Stimulated activated CD8-positive, alpha-beta memory T cell treated with anti-CD3 and anti-CD28 coated beads, Interleukin-12 subunit alpha, Interleukin-12 subunit beta, amount 100 ng/mL, for 4 hours (primary cell): ENCODE measurements around the gene TCF7L2.

Experiments
- DNase-seq: peaks from one replicate; pipeline ENCODE4 v3.0.0-alpha.2; 2020; ENCODE audit warnings: low read depth

TCF7L2 gene

DNA sequence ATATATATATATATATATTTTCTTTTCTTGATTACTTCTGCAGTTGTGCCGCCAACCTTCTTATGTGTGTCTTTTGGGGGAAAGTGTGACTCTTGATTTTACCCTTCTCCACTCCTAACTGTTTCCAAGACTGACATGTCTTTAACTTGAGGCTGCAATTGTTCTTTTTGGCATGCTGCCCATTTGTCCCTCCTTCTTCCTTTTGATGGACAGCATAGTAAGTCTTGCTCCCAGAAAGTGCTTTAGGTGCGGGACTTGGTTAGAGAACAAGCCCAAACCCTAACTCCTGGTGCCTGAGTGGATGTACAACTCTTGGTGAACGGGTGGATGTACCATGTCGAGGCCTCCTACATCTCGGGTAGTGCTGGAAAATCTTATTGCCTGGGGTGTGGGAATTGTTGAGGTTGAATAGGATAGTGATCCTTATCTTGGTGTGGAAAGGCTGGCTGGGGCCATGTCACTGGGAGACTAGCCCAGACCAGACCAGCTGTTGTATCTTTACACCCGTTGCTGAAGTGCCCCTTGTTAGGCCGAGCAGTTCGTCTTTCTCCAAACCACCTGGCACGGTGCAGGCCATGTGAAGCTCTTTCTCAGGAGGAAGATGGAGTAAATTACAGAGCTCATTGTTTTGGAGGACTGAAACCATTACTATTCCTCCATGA lies 16.3 kb downstream of the TCF7L2 start:
- DNase-seq: no peak

GRCh38 chr10:112967200-112967599 lies 17.2 kb downstream of the TCF7L2 start:
- no peak for DNase-seq

- DNase-seq: no peak
These were observed 19.1 kb downstream of the TCF7L2 start for GRCh38 chr10:112969131-112969530.

- no peak for DNase-seq
These were observed 19.5 kb downstream of the TCF7L2 start for GRCh38 chr10:112969542-112969941.

DNA sequence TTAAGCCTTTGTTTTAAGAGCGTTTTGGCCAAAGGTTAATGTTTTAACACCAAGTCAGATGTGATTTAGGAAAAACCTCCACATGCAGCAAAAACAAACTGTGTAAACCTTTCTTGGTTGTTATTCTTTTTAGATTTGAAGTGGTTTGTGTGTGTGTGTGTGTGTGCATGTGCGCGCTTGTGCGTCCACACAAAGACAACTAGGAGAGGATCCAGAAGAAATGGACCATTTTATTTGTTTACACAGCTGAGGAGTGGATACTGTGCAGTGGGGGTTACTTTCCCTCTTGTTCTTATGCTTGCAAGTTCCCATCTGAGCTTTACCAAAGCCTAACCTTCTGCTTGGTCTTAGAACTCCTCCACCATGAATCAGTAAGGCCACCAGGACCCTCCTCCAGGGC lies 20.0 kb downstream of the TCF7L2 start:
- no peak for DNase-seq

GRCh38 chr10:112972606-112973005 lies 22.6 kb downstream of the TCF7L2 start:
- no peak for DNase-seq

DNA sequence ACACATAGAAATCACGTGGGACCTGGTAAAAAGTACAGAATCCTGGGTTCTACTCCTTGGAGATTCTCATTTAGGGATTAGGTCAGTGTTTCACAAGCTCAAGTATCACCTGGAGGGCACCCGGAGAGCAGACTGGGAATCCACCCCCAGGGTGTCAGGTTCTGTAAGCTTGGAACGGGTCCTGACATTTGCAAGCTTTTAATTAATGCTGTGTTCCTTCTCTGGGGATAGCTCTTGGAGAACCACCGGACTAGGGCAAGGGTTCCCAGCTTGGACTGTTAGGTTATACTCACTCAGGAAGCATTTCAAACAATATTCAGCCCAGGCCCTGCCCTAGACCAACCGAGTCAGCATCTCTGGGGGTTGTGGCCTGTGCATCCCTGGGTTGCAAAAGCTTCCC lies 23.0 kb downstream of the TCF7L2 start:
- no peak for DNase-seq

DNA sequence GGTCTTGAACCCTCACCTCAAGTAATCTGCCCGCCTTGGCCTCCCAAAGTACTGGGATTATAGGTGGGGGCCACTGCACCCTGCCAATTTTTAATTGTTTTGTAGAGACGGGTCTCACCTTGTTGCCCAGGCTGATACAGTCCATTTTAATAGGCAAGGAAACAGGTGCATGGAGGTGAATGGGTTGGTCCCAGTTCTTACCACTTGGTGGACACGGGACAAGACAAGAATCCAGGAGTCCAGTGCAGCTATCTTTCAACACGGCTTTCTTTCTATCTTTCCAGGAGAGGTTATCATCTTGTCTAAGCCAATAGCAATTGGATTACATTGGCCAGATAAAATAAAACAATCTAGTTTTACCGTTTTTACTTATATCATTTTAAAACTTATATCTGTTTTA lies 23.8 kb downstream of the TCF7L2 start:
- DNase-seq: no peak

GRCh38 chr10:112977426-112977898 lies 27.4 kb downstream of the TCF7L2 start:
- DNase-seq: no peak

- no peak for DNase-seq
These were observed 29.9 kb downstream of the TCF7L2 start for GRCh38 chr10:112979927-112980326.

- no peak for DNase-seq
These were observed 30.9 kb downstream of the TCF7L2 start for GRCh38 chr10:112980937-112981336.

GRCh38 chr10:112981553-112981952 lies 31.5 kb downstream of the TCF7L2 start:
- no peak for DNase-seq

- no peak for DNase-seq
These were observed 33.5 kb downstream of the TCF7L2 start for GRCh38 chr10:112983444-112984056.

DNA sequence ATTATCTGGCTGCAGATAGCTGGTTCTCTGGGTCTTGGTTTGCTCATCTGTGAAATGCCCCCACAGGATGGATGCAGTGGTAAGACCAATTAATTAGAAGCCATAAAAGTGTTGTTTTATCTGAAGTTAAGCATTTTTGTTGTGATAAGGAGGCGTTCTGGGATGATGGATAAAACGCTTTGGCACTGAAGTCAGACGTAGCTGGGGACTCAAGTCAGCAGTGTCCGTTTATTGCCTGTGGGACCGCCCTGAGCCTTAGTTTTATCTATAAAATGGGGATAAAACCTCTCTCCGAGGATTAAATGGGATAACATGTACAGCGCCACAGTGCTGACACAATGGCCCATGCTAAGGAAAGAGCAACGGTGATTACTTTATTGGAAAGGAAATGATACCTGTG lies 34.7 kb downstream of the TCF7L2 start:
- no peak for DNase-seq

DNA sequence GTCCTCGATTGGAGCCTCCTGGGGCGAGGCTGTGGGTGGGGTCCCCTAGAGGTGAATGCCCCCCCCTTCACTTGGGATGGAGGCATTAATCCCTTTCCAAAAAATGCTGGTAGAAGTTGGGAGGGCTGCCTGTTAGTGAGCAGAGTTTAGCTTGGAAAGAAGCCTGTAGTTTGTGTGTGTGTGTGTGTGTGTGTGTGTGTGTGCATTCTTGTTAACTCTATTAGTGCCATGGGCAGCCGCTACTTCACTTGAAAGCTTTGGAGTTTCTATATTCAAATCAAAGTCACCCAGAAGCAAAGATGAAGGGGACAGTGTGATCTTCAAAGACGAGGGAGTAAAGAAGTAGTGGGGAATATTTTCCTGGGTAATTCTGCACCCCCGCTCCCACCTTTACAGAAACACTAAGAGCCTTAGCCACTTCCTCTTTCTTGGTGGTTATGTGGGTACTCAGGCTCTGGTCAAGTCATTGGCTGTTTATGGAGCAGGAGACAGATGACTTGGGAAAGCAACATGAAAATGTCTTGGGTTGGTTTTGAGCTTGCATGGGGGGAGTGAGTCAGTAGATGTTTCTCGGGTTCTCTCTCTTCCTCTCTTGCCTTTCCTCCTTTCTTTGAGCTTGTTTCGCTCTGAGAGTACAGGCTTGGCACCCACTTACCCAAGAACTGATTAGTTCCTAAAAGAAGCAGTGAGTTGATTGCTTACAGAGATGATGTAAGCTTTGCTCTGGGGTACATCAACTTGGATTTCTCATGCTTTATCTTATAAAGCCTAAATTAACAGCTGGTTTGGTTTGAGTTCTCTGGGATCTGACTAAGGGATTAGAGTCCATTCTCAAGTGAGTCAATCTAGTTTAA lies 35.9 kb downstream of the TCF7L2 start:
- no peak for DNase-seq

- DNase-seq: no peak
These were observed 36.6 kb downstream of the TCF7L2 start for GRCh38 chr10:112986544-112987190.

- DNase-seq: no peak
These were observed 38.9 kb downstream of the TCF7L2 start for GRCh38 chr10:112988839-112989406.

- DNase-seq: no peak
These were observed 39.8 kb downstream of the TCF7L2 start for GRCh38 chr10:112989826-112990225.

DNA sequence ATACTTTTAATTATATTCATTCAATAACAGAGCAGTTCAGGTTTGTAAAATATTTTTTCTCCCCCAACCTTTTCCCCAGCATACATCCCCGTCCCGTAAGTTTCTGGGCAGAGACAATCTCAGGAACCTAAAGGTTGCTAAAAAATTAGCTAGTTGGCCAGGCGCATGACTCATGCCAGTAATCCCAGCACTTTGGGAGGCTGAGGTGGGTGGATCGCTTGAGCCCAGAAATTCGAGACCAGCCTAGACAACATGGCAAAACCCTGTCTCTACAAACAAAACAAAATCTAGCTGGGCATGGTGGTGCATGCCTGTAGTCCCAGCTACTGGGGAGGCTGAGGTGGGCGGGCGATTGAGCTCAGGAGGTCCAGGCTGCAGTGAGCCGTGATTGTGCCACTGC lies 40.2 kb downstream of the TCF7L2 start:
- DNase-seq: no peak

- no peak for DNase-seq
These were observed 41.9 kb downstream of the TCF7L2 start for GRCh38 chr10:112991888-112992491.

- no peak for DNase-seq
These were observed 46.4 kb downstream of the TCF7L2 start for GRCh38 chr10:112996462-112996861.

GRCh38 chr10:112999102-112999501 lies 49.1 kb downstream of the TCF7L2 start:
- DNase-seq: no peak
